ENCODE data around the gene SLCO4A1.

- TF ChIP-seq TAF1 (IDR thresholded peaks at IDR 0.05; ENCODE audit: borderline replicate concordance, insufficient read depth, low read length) (no peak), POLR2AphosphoS5 (IDR thresholded peaks at IDR 0.05; ENCODE audit: low read depth, low read length) (no peak)
These were observed 44.8 kb downstream of the SLCO4A1 start for GRCh38 chr20:62686869-62687830.
